SK-N-SH (cell line): ENCODE results near the gene ING5. TPM values are rescaled to one million over a fixed set of nuclear protein-coding genes. Genes with fewer than 3 reads are reported as not detected.

ENCODE experiments used
- CTCF ChIA-PET: fragments of 300-600, 350-600 bp; formaldehyde crosslinking; extraction: SDS; loops from one replicate; lab custom pipeline; 2021; lab: Yijun Ruan, JAX
- POLR2A ChIA-PET: fragments of 350-600 bp; sonication (Branson Sonifier 250); formaldehyde crosslinking; extraction: SDS; loops from one replicate; lab custom pipeline; 2020; ENCODE audit warnings: antibody characterized with exemption, inconsistent platforms; lab: Yijun Ruan, JAX
- DNase-seq: peaks from one replicate; pipeline ENCODE4 v3.0.0; 2012
- H2AFZ ChIP-seq: fragments of 200-600 bp; sonication (generic); 2 replicates; pipeline ENCODE4 v1.8.1; 2016; ENCODE audit warnings: antibody characterized with exemption, mild to moderate bottlenecking, low read depth
- H3F3A ChIP-seq: fragments of 200-600 bp; sonication (generic); replicated peaks from 2 replicates; pipeline ENCODE3; 2016; ENCODE audit warnings: antibody characterized with exemption, mild to moderate bottlenecking; ENCODE audit not compliant: insufficient read depth
- H3K27ac ChIP-seq, 2 experiments: fragments of 200-500 bp in 1 of 2; fragments of 200-600 bp in 1 of 2; sonication (Bioruptor generic) in 1 of 2; sonication (generic), shearing (Covaris generic) in 1 of 2; 2 replicates each; pipeline versions ENCODE4 v1.5.1 to v1.6.1; 2014 to 2016; ENCODE audit warnings: low read depth in 2 of 2, inconsistent platforms in 1 of 2, low read length in 1 of 2, mild to moderate bottlenecking in 1 of 2, mixed read lengths in 1 of 2
- H3K27me3 ChIP-seq: fragments of 200-600 bp; sonication (generic), shearing (Covaris generic); 2 replicates; pipeline ENCODE4 v1.6.1; 2016; ENCODE audit warnings: mixed run types; ENCODE audit not compliant: insufficient read depth
- H3K36me3 ChIP-seq, 2 experiments: fragments of 200-500 bp in 1 of 2; fragments of 200-600 bp in 1 of 2; sonication (Bioruptor generic) in 1 of 2; sonication (generic) in 1 of 2; replicated peaks in 1 of 2; 2 replicates each; pipeline versions ENCODE3 to v1.5.1; 2014 to 2016; ENCODE audit warnings: low read length in 1 of 2, mild to moderate bottlenecking in 1 of 2; ENCODE audit not compliant: insufficient read depth in 2 of 2, control insufficient read depth in 1 of 2
- H3K4me1 ChIP-seq, 2 experiments: fragments of 200-500 bp in 1 of 2; fragments of 200-600 bp in 1 of 2; sonication (Bioruptor generic) in 1 of 2; sonication (generic), shearing (Covaris generic) in 1 of 2; 2 replicates each; pipeline versions ENCODE4 v1.5.1 to v1.6.1; 2014 to 2016; ENCODE audit warnings: low read depth in 1 of 2, low read length in 1 of 2, mixed run types in 1 of 2; ENCODE audit not compliant: insufficient read depth in 2 of 2, control insufficient read depth in 1 of 2
- H3K4me2 ChIP-seq: fragments of 200-600 bp; sonication (generic), shearing (Covaris generic); 2 replicates; pipeline ENCODE4 v1.6.1; 2017; ENCODE audit warnings: mixed run types
- H3K4me3 ChIP-seq, 2 experiments: fragments of 200-500 bp in 1 of 2; fragments of 200-600 bp in 1 of 2; sonication (Bioruptor generic) in 1 of 2; sonication (generic), shearing (Covaris generic) in 1 of 2; 2 replicates each; pipeline versions ENCODE4 v1.5.1 to v1.8.1; 2014 to 2016; ENCODE audit warnings: low read depth in 2 of 2, inconsistent platforms in 1 of 2, low read length in 1 of 2, mild to moderate bottlenecking in 1 of 2, mixed read lengths in 1 of 2, moderate library complexity in 1 of 2
- H3K79me2 ChIP-seq: fragments of 200-600 bp; sonication (generic); 2 replicates; pipeline ENCODE4 v1.8.1; 2017; ENCODE audit warnings: mild to moderate bottlenecking; ENCODE audit not compliant: insufficient read depth
- H3K9ac ChIP-seq: fragments of 200-600 bp; sonication (generic); 2 replicates; pipeline ENCODE4 v1.6.1; 2017; ENCODE audit warnings: mixed run types
- H3K9me2 ChIP-seq: fragments of 200-600 bp; sonication (generic); 2 replicates; pipeline ENCODE4 v1.6.1; 2017; ENCODE audit warnings: mixed run types
- H3K9me3 ChIP-seq: fragments of 200-600 bp; sonication (generic); 2 replicates; pipeline ENCODE4 v1.6.1; 2017; ENCODE audit warnings: mixed run types, mild to moderate bottlenecking, moderate library complexity
- H4K20me1 ChIP-seq: fragments of 200-600 bp; sonication (generic); 2 replicates; pipeline ENCODE4 v1.6.1; 2017; ENCODE audit warnings: mild to moderate bottlenecking, mixed run types; ENCODE audit not compliant: insufficient read depth
- EP300 ChIP-seq, 2 experiments: IDR thresholded peaks; 2 replicates each; pipeline versions ENCODE4 v1.4.0 to v1.6.1; 2012; ENCODE audit warnings: borderline replicate concordance in 1 of 2, low read depth in 1 of 2, low read length in 1 of 2
- EZH2phosphoT487 ChIP-seq: fragments of 200-600 bp; sonication (generic); IDR thresholded peaks from 2 replicates; pipeline ENCODE4 v1.6.1; 2017; ENCODE audit warnings: low read depth, mixed run types, mild to moderate bottlenecking, antibody characterized with exemption, moderate library complexity, borderline replicate concordance
- FOSL2 ChIP-seq: IDR thresholded peaks from 2 replicates; pipeline ENCODE4 v1.4.0; 2012; ENCODE audit warnings: low read depth, mild to moderate bottlenecking, moderate library complexity, borderline replicate concordance
- GABPA ChIP-seq: IDR thresholded peaks from 2 replicates; pipeline ENCODE4 v1.4.0; 2012; ENCODE audit warnings: low read depth, mild to moderate bottlenecking
- JUND ChIP-seq: IDR thresholded peaks from 2 replicates; pipeline ENCODE4 v1.4.0; 2012
- MEF2A ChIP-seq: IDR thresholded peaks from 2 replicates; pipeline ENCODE4 v1.4.0; 2012; ENCODE audit warnings: low read depth, borderline replicate concordance
- MXI1 ChIP-seq: IDR thresholded peaks from 2 replicates; pipeline ENCODE4 v1.6.1; 2012; ENCODE audit warnings: mild to moderate bottlenecking, low read depth, low read length, improper control_type of control experiment
- NFIC ChIP-seq: IDR thresholded peaks from 2 replicates; pipeline ENCODE4 v1.4.0; 2012; ENCODE audit warnings: borderline replicate concordance
- POLR2AphosphoS5 ChIP-seq: IDR thresholded peaks from 2 replicates; pipeline ENCODE4 v1.6.1; 2012; ENCODE audit warnings: low read depth, low read length
- RXRA ChIP-seq: IDR thresholded peaks from 2 replicates; pipeline ENCODE4 v1.4.0; 2012; ENCODE audit warnings: low read depth, mild to moderate bottlenecking, borderline replicate concordance
- SIN3A ChIP-seq: IDR thresholded peaks from 2 replicates; pipeline ENCODE4 v1.6.1; 2012; ENCODE audit warnings: low read depth, mild to moderate bottlenecking, low read length, moderate library complexity, borderline replicate concordance
- SMC3 ChIP-seq: IDR thresholded peaks from 2 replicates; pipeline ENCODE4 v1.6.1; 2012; ENCODE audit warnings: low read depth, low read length, improper control_type of control experiment
- TAF1 ChIP-seq: IDR thresholded peaks from 2 replicates; pipeline ENCODE4 v1.6.1; 2012; ENCODE audit warnings: low read depth, mild to moderate bottlenecking, low read length, moderate library complexity, borderline replicate concordance
- TCF12 ChIP-seq: IDR thresholded peaks from 2 replicates; pipeline ENCODE4 v1.4.0; 2012
- YY1 ChIP-seq: IDR thresholded peaks from 2 replicates; pipeline ENCODE4 v1.4.0; 2012; ENCODE audit warnings: low read depth, mild to moderate bottlenecking
- WGBS: methylation state at CpG from one replicate; pipeline ENCODE4 v1.1.6; 2017; ENCODE audit warnings: low lambda C conversion rate; 5-methylcytosine and 5-hydroxymethylcytosine counted together
- polyA plus RNA-seq, 3 experiments: library from polyadenylated mRNA; depleted of rRNA; stranded (reverse); fragments of >200 nt; gene quantifications; 2 replicates each; pipeline ENCODE4 v1.2.3, GENCODE V29; 2012
- TF ChIP-seq, protein P1 (sequence below): fragments of 150-350 bp; IDR thresholded peaks from 2 replicates; pipeline ENCODE4 v1.6.1; 2017; ENCODE audit warnings: antibody characterized with exemption, low read length, low read depth, borderline replicate concordance
- TF ChIP-seq, protein P2 (sequence below): IDR thresholded peaks from 2 replicates; pipeline ENCODE4 v1.4.0; 2012; ENCODE audit warnings: low read depth, borderline replicate concordance
- TF ChIP-seq, protein P3 (sequence below): IDR thresholded peaks from 2 replicates; pipeline ENCODE4 v1.4.0; 2012; ENCODE audit warnings: low read depth
- TF ChIP-seq, protein P4 (sequence below): fragments of 150-350 bp; IDR thresholded peaks from 2 replicates; pipeline ENCODE4 v1.6.1; 2016; ENCODE audit warnings: mild to moderate bottlenecking, low read depth, low read length

The ING5 gene
- polyA plus RNA-seq, 1 of the 3 experiments (the other 2 are of a cell fraction) = 56.3 TPM

DNA sequence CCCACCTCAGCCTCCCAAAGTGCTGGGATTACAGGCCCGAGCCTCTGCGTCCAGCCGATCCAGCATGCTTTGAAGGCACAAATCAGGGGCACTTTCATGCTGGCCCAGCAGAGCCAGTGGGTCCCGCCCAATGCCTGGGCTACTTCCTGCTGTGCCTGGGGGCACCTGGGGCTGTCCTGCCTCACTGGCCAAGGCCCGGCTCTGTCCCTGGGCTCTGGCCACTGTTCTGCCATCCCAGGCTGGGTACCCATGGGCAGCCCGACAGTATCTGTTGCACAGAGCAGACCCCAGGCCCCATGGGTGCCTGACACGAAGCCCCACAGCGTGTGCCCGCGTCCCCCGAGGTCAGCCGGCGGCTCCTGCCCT, 68.0 kb downstream of the ING5 start:
- no peaks in the 10 kb centered on the region for H3F3A ChIP-seq
- DNase-seq = peak; percentile 46
- no peaks in the 10 kb centered on the region for H3K9me3 ChIP-seq
- TF ChIP-seq SIN3A = no peak
- no peak for TF ChIP-seq SMC3
- no peak for TF ChIP-seq EP300 (IDR thresholded peaks at IDR 0.05; ENCODE audit: borderline replicate concordance in 1 of 2, low read depth in 1 of 2, low read length in 1 of 2)
- no peak for TF ChIP-seq MXI1
- no peak for TF ChIP-seq NFIC
- no peak for TF ChIP-seq EZH2phosphoT487
- TF ChIP-seq YY1 = no peak
- no peak for TF ChIP-seq RXRA
- no peak for TF ChIP-seq TCF12
- TF ChIP-seq TAF1 = no peak
- TF ChIP-seq, protein P1, sequence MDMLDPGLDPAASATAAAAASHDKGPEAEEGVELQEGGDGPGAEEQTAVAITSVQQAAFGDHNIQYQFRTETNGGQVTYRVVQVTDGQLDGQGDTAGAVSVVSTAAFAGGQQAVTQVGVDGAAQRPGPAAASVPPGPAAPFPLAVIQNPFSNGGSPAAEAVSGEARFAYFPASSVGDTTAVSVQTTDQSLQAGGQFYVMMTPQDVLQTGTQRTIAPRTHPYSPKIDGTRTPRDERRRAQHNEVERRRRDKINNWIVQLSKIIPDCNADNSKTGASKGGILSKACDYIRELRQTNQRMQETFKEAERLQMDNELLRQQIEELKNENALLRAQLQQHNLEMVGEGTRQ = no peak
- TF ChIP-seq, protein P2, sequence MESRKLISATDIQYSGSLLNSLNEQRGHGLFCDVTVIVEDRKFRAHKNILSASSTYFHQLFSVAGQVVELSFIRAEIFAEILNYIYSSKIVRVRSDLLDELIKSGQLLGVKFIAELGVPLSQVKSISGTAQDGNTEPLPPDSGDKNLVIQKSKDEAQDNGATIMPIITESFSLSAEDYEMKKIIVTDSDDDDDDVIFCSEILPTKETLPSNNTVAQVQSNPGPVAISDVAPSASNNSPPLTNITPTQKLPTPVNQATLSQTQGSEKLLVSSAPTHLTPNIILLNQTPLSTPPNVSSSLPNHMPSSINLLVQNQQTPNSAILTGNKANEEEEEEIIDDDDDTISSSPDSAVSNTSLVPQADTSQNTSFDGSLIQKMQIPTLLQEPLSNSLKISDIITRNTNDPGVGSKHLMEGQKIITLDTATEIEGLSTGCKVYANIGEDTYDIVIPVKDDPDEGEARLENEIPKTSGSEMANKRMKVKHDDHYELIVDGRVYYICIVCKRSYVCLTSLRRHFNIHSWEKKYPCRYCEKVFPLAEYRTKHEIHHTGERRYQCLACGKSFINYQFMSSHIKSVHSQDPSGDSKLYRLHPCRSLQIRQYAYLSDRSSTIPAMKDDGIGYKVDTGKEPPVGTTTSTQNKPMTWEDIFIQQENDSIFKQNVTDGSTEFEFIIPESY = no peak
- TF ChIP-seq, protein P3, sequence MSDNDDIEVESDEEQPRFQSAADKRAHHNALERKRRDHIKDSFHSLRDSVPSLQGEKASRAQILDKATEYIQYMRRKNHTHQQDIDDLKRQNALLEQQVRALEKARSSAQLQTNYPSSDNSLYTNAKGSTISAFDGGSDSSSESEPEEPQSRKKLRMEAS = no peak
- no peak for TF ChIP-seq GABPA
- no peak for TF ChIP-seq JUND
- no peak for TF ChIP-seq MEF2A
- TF ChIP-seq POLR2AphosphoS5 = no peak
- no peak for TF ChIP-seq FOSL2
- TF ChIP-seq, protein P4, sequence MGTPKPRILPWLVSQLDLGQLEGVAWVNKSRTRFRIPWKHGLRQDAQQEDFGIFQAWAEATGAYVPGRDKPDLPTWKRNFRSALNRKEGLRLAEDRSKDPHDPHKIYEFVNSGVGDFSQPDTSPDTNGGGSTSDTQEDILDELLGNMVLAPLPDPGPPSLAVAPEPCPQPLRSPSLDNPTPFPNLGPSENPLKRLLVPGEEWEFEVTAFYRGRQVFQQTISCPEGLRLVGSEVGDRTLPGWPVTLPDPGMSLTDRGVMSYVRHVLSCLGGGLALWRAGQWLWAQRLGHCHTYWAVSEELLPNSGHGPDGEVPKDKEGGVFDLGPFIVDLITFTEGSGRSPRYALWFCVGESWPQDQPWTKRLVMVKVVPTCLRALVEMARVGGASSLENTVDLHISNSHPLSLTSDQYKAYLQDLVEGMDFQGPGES = no peak
- H3K9me2 ChIP-seq = no peaks in the 10 kb centered on the region
- no peak overlapping the region for H2AFZ ChIP-seq
- no peak overlapping the region for H3K9ac ChIP-seq
- no peak overlapping the region for H3K4me2 ChIP-seq
- ChIA-PET CTCF (no interaction called here), POLR2A (no interaction called here)
- H3K36me3 ChIP-seq = no peaks in the 10 kb centered on the region
- peaks cover 9 to 20% of the 10 kb centered on the region in 2 experiments; a peak in 2 of 4 replicates for H3K4me1 ChIP-seq
- no peaks in the 10 kb centered on the region for H3K27me3 ChIP-seq
- whole genome bisulfite sequencing = 95% methylated on average over 5 of the region's 13 CpGs
- no peak overlapping the region for H3K27ac ChIP-seq
- no peaks in the 10 kb centered on the region for H4K20me1 ChIP-seq
- no peak overlapping the region for H3K4me3 ChIP-seq
- H3K79me2 ChIP-seq = no peaks in the 10 kb centered on the region
